HepG2 (cell line): ENCODE data around the gene COQ10B.

ENCODE experiments used
- FOXM1 ChIP-seq: sonication (generic); formaldehyde crosslinking; IDR thresholded peaks from 2 replicates; pipeline ENCODE4 v1.5.0; 2020; ENCODE audit warnings: missing genetic modification reagents
- GABPA ChIP-seq, 2 experiments: IDR thresholded peaks; 2 replicates each; pipeline ENCODE4 v1.6.1; 2011 to 2016; ENCODE audit warnings: low read depth in 2 of 2, low read length in 1 of 2, missing biosample characterization in 1 of 2, missing genetic modification characterization in 1 of 2

- TF ChIP-seq GABPA (IDR thresholded peaks at IDR 0.05; ENCODE audit: low read depth, low read length) = no peak
- no peak for TF ChIP-seq GABPA (CRISPR knock-in tag; IDR thresholded peaks at IDR 0.05; ENCODE audit: low read depth)
- TF ChIP-seq FOXM1 (CRISPR knock-in tag) = no peak
Observed at GRCh38 chr2:197504512-197504911, 51.2 kb downstream of the COQ10B start.
